SK-N-SH treated with all-trans-retinoic acid at 6 μM for 48 hours (cell line): Measurements from ENCODE around the gene ABCB10.
"Not testable (repeated sequence)": the region's sequence is repeated elsewhere in the genome, so short reads cannot be mapped to it uniquely, and the experiment has no call there.

Experiments used
- ATAC-seq: fragments of 200-7000 bp; cut with Tn5 transposase; 3 replicates; pipeline ENCODE4 v1.9.1; 2020; ENCODE audit warnings: mild to moderate bottlenecking, moderate library complexity
- ARNTL ChIP-seq: fragments of 450-650 bp; formaldehyde crosslinking; IDR thresholded peaks from 2 replicates; pipeline ENCODE4 v1.5.0; 2020; ENCODE audit warnings: low read depth, mild to moderate bottlenecking, moderate library complexity, borderline replicate concordance
- BACH2 ChIP-seq: fragments of 250-450 bp; sonication (Bioruptor Pico); IDR thresholded peaks from 2 replicates; pipeline ENCODE4 v1.9.0; 2021; ENCODE audit warnings: mild to moderate bottlenecking, borderline replicate concordance
- CSDC2 ChIP-seq: fragments of 250-450 bp; sonication (Bioruptor Pico); IDR thresholded peaks from 2 replicates; pipeline ENCODE4 v1.5.0; 2020; ENCODE audit warnings: mild to moderate bottlenecking, moderate library complexity
- ESRRG ChIP-seq: fragments of 250-450 bp; sonication (Bioruptor Pico); IDR thresholded peaks from 2 replicates; pipeline ENCODE4 v1.6.1; 2021; ENCODE audit warnings: mild to moderate bottlenecking
- GLIS3 ChIP-seq: fragments of 250-450 bp; sonication (Bioruptor Pico); IDR thresholded peaks from 2 replicates; pipeline ENCODE4 v1.5.0; 2020; ENCODE audit warnings: mild to moderate bottlenecking, moderate library complexity
- OSR1 ChIP-seq: fragments of 250-450 bp; sonication (Bioruptor Pico); IDR thresholded peaks from 2 replicates; pipeline ENCODE4 v1.8.0; 2022; ENCODE audit warnings: moderate library complexity, mild to moderate bottlenecking, inconsistent platforms
- SNAI2 ChIP-seq: fragments of 250-450 bp; sonication (Bioruptor Pico); IDR thresholded peaks from 2 replicates; pipeline ENCODE4 v1.5.0; 2020; ENCODE audit warnings: mild to moderate bottlenecking, moderate library complexity
- TCF4 ChIP-seq: fragments of 250-450 bp; sonication (Bioruptor Pico); IDR thresholded peaks from 2 replicates; pipeline ENCODE4 v1.8.0; 2021; ENCODE audit warnings: mild to moderate bottlenecking, moderate library complexity, borderline replicate concordance
- TOX ChIP-seq: fragments of 250-450 bp; sonication (Bioruptor Pico); IDR thresholded peaks from 2 replicates; pipeline ENCODE4 v1.8.0; 2021; ENCODE audit warnings: mild to moderate bottlenecking, moderate library complexity, borderline replicate concordance
- ZFP3 ChIP-seq: fragments of 250-450 bp; sonication (Bioruptor Pico); IDR thresholded peaks from 2 replicates; pipeline ENCODE4 v1.5.0; 2020; ENCODE audit warnings: mild to moderate bottlenecking, moderate library complexity
- ZFP30 ChIP-seq: fragments of 450-650 bp; formaldehyde crosslinking; IDR thresholded peaks from 2 replicates; pipeline ENCODE4 v1.5.0; 2022; ENCODE audit warnings: mild to moderate bottlenecking, moderate library complexity
- ZNF565 ChIP-seq: fragments of 450-650 bp; formaldehyde crosslinking; conservative IDR thresholded peaks from 2 replicates; pipeline ENCODE4 v1.5.0; 2020; ENCODE audit warnings: low read depth, mild to moderate bottlenecking, moderate library complexity
- ZNF70 ChIP-seq: fragments of 450-650 bp; formaldehyde crosslinking; IDR thresholded peaks from 2 replicates; pipeline ENCODE4 v1.5.0; 2020; ENCODE audit warnings: mild to moderate bottlenecking, moderate library complexity
- ZNF8 ChIP-seq: fragments of 450-650 bp; formaldehyde crosslinking; IDR thresholded peaks from 2 replicates; pipeline ENCODE4 v1.5.0; 2020; ENCODE audit warnings: mild to moderate bottlenecking, moderate library complexity
- TF ChIP-seq, protein P1 (sequence below): fragments of 250-450 bp; sonication (Bioruptor Pico); IDR thresholded peaks from 2 replicates; pipeline ENCODE4 v1.8.0; 2021; ENCODE audit warnings: low read depth, mild to moderate bottlenecking, moderate library complexity, borderline replicate concordance
- TF ChIP-seq, protein P2 (sequence below): fragments of 250-450 bp; sonication (Bioruptor Pico); IDR thresholded peaks from 2 replicates; pipeline ENCODE4 v1.5.1; 2020; ENCODE audit warnings: low read depth, mild to moderate bottlenecking, moderate library complexity
- TF ChIP-seq, protein P3 (sequence below): fragments of 250-450 bp; sonication (Bioruptor Pico); IDR thresholded peaks from 2 replicates; pipeline ENCODE4 v1.8.0; 2020; ENCODE audit warnings: mild to moderate bottlenecking, moderate library complexity, borderline replicate concordance
- TF ChIP-seq, protein P4 (sequence below): fragments of 250-450 bp; sonication (Bioruptor Pico); IDR thresholded peaks from 2 replicates; pipeline ENCODE4 v1.5.1; 2021; ENCODE audit warnings: mild to moderate bottlenecking, moderate library complexity

Gene ABCB10

DNA sequence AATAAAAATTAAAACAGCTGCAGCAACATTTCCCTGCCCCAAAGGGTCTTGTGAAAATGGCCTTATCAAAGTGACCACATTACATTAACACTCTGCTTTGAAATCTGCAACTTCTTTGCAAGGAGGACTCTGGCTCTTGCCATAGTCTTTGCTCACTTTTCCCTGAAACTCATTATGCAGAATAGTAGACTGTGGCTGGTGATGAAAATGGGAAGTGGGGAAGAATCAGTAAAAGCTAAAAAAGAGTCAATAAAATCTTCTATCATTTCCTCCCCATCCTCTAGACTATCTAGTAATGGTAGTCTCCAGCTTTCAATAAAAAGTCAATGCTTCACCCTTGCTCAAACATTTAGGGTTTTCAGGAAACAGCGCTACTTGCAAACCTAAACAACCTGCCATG lies 31.8 kb downstream of the ABCB10 start:
- no peak for ATAC-seq
- no peak for TF ChIP-seq ZNF70 (CRISPR knock-in tag)
- TF ChIP-seq, all 23 proteins: peak for 0

DNA sequence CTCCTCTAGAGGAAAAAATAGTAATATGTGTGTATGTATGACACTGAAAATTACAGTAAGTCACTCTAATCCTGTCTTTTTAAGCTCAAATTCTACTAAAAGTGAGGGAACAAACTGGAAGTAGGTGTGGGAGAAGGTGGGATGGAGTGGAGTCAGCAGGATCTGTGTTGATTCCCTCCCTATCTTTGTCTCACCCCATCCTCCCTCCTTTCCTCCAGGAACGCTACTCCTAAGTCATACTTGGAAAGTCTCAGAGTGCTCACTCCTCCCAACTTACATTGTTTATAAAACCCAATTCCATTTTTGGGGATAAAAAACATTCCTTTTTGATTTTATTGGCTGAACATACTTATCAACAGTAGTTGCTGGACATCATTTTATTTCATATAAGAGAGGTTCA lies 35.5 kb downstream of the ABCB10 start:
- no peak for TF ChIP-seq TCF4 (CRISPR knock-in tag)
- TF ChIP-seq, protein P1, sequence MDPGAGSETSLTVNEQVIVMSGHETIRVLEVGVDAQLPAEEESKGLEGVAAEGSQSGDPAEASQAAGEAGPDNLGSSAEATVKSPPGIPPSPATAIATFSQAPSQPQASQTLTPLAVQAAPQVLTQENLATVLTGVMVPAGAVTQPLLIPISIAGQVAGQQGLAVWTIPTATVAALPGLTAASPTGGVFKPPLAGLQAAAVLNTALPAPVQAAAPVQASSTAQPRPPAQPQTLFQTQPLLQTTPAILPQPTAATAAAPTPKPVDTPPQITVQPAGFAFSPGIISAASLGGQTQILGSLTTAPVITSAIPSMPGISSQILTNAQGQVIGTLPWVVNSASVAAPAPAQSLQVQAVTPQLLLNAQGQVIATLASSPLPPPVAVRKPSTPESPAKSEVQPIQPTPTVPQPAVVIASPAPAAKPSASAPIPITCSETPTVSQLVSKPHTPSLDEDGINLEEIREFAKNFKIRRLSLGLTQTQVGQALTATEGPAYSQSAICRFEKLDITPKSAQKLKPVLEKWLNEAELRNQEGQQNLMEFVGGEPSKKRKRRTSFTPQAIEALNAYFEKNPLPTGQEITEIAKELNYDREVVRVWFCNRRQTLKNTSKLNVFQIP (CRISPR knock-in tag) = no peak
- TF ChIP-seq, protein P2, sequence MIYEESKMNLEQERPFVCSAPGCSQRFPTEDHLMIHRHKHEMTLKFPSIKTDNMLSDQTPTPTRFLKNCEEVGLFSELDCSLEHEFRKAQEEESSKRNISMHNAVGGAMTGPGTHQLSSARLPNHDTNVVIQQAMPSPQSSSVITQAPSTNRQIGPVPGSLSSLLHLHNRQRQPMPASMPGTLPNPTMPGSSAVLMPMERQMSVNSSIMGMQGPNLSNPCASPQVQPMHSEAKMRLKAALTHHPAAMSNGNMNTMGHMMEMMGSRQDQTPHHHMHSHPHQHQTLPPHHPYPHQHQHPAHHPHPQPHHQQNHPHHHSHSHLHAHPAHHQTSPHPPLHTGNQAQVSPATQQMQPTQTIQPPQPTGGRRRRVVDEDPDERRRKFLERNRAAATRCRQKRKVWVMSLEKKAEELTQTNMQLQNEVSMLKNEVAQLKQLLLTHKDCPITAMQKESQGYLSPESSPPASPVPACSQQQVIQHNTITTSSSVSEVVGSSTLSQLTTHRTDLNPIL (CRISPR knock-in tag) = no peak
- no peak for TF ChIP-seq GLIS3 (CRISPR knock-in tag)
- TF ChIP-seq ESRRG (CRISPR knock-in tag) = no peak
- no peak for TF ChIP-seq SNAI2 (CRISPR knock-in tag)
- TF ChIP-seq, protein P3, sequence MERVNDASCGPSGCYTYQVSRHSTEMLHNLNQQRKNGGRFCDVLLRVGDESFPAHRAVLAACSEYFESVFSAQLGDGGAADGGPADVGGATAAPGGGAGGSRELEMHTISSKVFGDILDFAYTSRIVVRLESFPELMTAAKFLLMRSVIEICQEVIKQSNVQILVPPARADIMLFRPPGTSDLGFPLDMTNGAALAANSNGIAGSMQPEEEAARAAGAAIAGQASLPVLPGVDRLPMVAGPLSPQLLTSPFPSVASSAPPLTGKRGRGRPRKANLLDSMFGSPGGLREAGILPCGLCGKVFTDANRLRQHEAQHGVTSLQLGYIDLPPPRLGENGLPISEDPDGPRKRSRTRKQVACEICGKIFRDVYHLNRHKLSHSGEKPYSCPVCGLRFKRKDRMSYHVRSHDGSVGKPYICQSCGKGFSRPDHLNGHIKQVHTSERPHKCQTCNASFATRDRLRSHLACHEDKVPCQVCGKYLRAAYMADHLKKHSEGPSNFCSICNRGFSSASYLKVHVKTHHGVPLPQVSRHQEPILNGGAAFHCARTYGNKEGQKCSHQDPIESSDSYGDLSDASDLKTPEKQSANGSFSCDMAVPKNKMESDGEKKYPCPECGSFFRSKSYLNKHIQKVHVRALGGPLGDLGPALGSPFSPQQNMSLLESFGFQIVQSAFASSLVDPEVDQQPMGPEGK (CRISPR knock-in tag) = no peak
- TF ChIP-seq ZNF70 (CRISPR knock-in tag) = no peak
- no peak for TF ChIP-seq OSR1 (CRISPR knock-in tag)
- TF ChIP-seq, protein P4, sequence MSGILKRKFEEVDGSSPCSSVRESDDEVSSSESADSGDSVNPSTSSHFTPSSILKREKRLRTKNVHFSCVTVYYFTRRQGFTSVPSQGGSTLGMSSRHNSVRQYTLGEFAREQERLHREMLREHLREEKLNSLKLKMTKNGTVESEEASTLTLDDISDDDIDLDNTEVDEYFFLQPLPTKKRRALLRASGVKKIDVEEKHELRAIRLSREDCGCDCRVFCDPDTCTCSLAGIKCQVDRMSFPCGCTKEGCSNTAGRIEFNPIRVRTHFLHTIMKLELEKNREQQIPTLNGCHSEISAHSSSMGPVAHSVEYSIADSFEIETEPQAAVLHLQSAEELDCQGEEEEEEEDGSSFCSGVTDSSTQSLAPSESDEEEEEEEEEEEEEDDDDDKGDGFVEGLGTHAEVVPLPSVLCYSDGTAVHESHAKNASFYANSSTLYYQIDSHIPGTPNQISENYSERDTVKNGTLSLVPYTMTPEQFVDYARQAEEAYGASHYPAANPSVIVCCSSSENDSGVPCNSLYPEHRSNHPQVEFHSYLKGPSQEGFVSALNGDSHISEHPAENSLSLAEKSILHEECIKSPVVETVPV (CRISPR knock-in tag) = no peak
- no peak for TF ChIP-seq ZNF8 (CRISPR knock-in tag)
- no peak for TF ChIP-seq ZNF565 (CRISPR knock-in tag)
- no peak for TF ChIP-seq BACH2 (CRISPR knock-in tag)
- TF ChIP-seq, all 23 proteins: peak for 0
- no peak for ATAC-seq

DNA sequence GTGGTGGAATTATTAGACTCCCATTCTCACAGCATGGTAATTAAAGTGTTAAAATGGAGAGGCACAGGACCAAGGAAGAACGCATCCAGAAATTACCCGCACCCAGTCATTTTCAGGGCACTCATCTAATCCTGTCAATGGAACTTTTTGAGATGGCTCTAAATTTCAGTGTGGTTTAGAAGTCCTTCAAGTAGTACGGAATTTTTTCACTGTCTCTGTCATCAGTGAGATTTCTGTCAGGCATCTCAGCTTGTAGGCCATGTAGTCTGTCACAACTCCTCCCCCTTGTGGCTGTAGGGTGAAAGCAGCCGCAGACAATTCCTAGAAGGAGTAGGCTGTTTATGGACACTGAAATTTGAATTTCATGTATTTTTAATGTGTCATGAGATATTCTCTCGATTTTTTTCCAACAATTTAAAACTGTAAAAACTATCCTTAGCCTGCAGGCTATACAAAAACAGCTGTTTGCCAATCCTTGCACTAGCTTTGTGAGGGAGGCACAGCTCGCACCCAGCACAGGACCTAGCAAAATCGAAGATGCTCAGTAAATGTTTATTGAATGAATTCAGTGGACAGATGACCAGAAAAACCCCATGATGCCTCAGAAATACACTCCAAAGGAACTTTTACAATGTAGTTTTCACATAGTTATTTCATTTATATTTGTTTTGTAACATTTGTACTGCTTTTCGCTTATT lies 43.8 kb downstream of the ABCB10 start:
- ATAC-seq = peak; percentile 100

DNA sequence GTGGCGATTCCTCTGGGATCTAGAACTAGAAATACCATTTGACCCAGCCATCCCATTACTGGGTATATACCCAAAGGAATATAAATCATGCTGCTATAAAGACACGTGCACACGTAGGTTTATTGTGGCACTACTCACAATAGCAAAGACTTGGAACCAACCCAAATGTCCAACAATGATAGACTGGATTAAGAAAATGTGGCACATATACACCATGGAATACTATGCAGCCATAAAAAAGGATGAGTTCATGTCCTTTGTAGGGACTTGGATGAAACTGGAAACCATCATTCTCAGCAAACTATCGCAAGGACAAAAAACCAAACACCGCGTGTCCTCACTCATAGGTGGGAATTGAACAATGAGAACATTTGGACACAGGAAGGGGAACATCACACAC lies 46.9 kb downstream of the ABCB10 start:
- not testable (repeated sequence) for ATAC-seq

More for the DNA sequence above, 43.8 kb downstream of the ABCB10 start:
- TF ChIP-seq, protein P4 (CRISPR knock-in tag) = no peak
- TF ChIP-seq GLIS3 (CRISPR knock-in tag) = no peak

DNA sequence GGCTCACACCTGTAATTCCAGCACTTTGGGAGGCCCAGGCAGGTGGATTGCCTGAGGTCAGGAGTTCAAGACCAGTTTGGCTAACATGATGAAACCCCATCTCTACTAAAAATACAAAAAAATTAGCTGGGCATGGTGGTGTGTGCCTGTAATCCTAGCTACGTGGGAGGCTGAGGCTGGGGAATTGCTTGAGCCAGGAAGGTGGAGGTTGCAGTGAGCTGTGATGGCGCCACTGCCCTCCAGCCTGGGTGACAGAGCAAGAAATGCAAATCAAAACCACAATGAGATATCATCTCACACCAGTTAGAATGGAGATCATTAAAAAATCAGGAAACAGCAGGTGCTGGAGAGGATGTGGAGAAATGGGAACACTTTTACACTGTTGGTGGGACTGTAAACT lies 47.3 kb downstream of the ABCB10 start:
- ATAC-seq = not testable (repeated sequence)

DNA sequence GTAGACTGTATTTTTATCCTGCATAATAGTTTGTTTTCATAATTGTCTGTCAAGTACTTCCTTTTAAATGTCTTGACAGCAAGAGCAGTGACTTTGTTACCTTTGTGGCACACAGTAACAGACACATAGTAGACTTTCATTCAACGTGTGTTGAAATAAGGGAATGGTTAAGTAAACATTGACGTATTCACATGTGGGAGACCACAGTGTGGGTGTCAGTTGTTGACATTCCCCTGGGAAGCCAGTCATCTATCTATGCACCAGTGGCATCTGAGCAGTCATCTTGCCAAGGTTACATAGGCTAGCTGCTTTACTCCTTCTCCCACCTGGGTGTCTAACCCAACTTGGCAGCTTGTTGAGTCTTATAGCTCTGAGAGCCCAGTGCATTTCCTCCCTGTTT lies 48.9 kb downstream of the ABCB10 start:
- TF ChIP-seq, protein P2 (CRISPR knock-in tag) = no peak
- TF ChIP-seq SNAI2 (CRISPR knock-in tag) = no peak
- TF ChIP-seq CSDC2 = no peak
- TF ChIP-seq, protein P1 (CRISPR knock-in tag) = no peak
- no peak for TF ChIP-seq ARNTL (CRISPR knock-in tag)
- no peak for TF ChIP-seq TCF4 (CRISPR knock-in tag)
- TF ChIP-seq, protein P3 (CRISPR knock-in tag) = no peak
- no peak for TF ChIP-seq TOX (CRISPR knock-in tag)
- TF ChIP-seq ZNF8 (CRISPR knock-in tag) = no peak
- no peak for TF ChIP-seq ZFP30 (CRISPR knock-in tag)
- TF ChIP-seq BACH2 (CRISPR knock-in tag) = no peak
- TF ChIP-seq ZFP3 (CRISPR knock-in tag) = no peak
- no peak for ATAC-seq
